ENCODE data around the gene TRAPPC1. TPM values are rescaled to one million over a fixed set of nuclear protein-coding genes. Genes with fewer than 3 reads are reported as not detected.

TRAPPC1 gene
- polyA plus RNA-seq, 1 donor from 2014 or later = 220 TPM

GRCh38 chr17:7882629-7883028 is 49.1 kb downstream of the TRAPPC1 start:
- no peak overlapping the region for H3K4me3 Mint-ChIP-seq
- H3K36me3 Mint-ChIP-seq = no peaks in the 10 kb centered on the region
- H3K27me3 Mint-ChIP-seq = no peaks in the 10 kb centered on the region
- no peak overlapping the region for H3K27ac Mint-ChIP-seq
- H3K4me1 Mint-ChIP-seq = peaks cover 0 to 2% (median 0%) of the 10 kb centered on the region in 3 donors
- no peaks in the 10 kb centered on the region for H3K9me3 Mint-ChIP-seq

- Mint-ChIP-seq H3K4me1 (peaks cover 0 to 2% (median 0%) of the 10 kb centered on the region in 3 donors), H3K9me3 (no peaks in the 10 kb centered on the region), H3K36me3 (no peaks in the 10 kb centered on the region), H3K27ac (no peak overlapping the region), H3K4me3 (no peak overlapping the region), H3K27me3 (no peaks in the 10 kb centered on the region)
Measured at GRCh38 chr17:7882068-7882467, 49.7 kb downstream of the TRAPPC1 start.

GRCh38 chr17:7881276-7882054 is 50.3 kb downstream of the TRAPPC1 start:
- H3K9me3 Mint-ChIP-seq = no peaks in the 10 kb centered on the region
- H3K4me1 Mint-ChIP-seq = peaks cover 0 to 2% (median 0%) of the 10 kb centered on the region in 3 donors
- no peak overlapping the region for H3K4me3 Mint-ChIP-seq
- no peaks in the 10 kb centered on the region for H3K27me3 Mint-ChIP-seq
- no peaks in the 10 kb centered on the region for H3K36me3 Mint-ChIP-seq
- no peak overlapping the region for H3K27ac Mint-ChIP-seq

Other genes starting within 250 kb of the TRAPPC1 start
- gene TP53, start 244.5 kb downstream of the TRAPPC1 start, polyA plus RNA-seq = 55.0 TPM
- 15.3 TPM for gene WRAP53, start 243.5 kb downstream of the TRAPPC1 start, polyA plus RNA-seq
- not detected for gene EFNB3, start 226.7 kb downstream of the TRAPPC1 start, polyA plus RNA-seq
- gene DNAH2, start 214.2 kb downstream of the TRAPPC1 start, polyA plus RNA-seq = not detected
- 1.9 TPM for gene KDM6B, start 97.7 kb downstream of the TRAPPC1 start, polyA plus RNA-seq
- not detected for gene TMEM88, start 76.9 kb downstream of the TRAPPC1 start, polyA plus RNA-seq
- 170 TPM for gene NAA38, start 74.4 kb downstream of the TRAPPC1 start, polyA plus RNA-seq
- gene CYB5D1, start 73.9 kb downstream of the TRAPPC1 start, polyA plus RNA-seq = 8.0 TPM
- 2.4 TPM for gene CHD3, start 43.2 kb downstream of the TRAPPC1 start, polyA plus RNA-seq
- gene RNF227, start 15.7 kb downstream of the TRAPPC1 start, polyA plus RNA-seq = 3.1 TPM
- gene KCNAB3, start 2.1 kb downstream of the TRAPPC1 start, polyA plus RNA-seq = 0.51 TPM
- 11.0 TPM for gene CNTROB, start 260 bp upstream of the TRAPPC1 start, polyA plus RNA-seq
- gene GUCY2D, start 70.7 kb upstream of the TRAPPC1 start, polyA plus RNA-seq = 0.18 TPM
- not detected for gene ALOX15B, start 107.1 kb upstream of the TRAPPC1 start, polyA plus RNA-seq
- 0.41 TPM for gene ALOX12B, start 155.8 kb upstream of the TRAPPC1 start, polyA plus RNA-seq
- not detected for gene ALOXE3, start 186.6 kb upstream of the TRAPPC1 start, polyA plus RNA-seq
- not detected for gene HES7, start 192.2 kb upstream of the TRAPPC1 start, polyA plus RNA-seq
- 12.6 TPM for gene PER1, start 220.5 kb upstream of the TRAPPC1 start, polyA plus RNA-seq
- gene VAMP2, start 231.0 kb upstream of the TRAPPC1 start, polyA plus RNA-seq = 83.7 TPM
- 35.2 TPM for gene TMEM107, start 244.4 kb upstream of the TRAPPC1 start, polyA plus RNA-seq

Data from IgD-negative memory B cell (primary cell).